Measurements from ENCODE around the gene RAB37. TPM values are rescaled to one million over a fixed set of nuclear protein-coding genes. Genes with fewer than 3 reads are reported as not detected.

Gene RAB37
- total RNA-seq, 4 donors from 2014 or later: 0.87 to 4.4 (median 2.3) TPM

DNA sequence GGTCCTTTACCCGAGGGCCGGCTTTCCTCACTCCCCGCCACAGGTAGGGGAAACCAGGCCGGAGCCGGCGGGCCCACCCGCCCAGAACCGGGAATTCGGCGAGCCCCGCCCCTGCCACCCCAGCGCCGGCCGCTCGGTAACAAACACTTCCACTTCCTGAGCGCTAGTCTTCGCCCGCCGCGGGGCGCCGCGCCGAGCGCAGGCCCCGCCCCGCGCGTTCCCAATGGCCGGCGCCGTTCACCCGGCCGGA lies 11.1 kb downstream of the RAB37 start:
- Histone ChIP-seq H3K27me3 (peaks cover 0 to under 1% of the 10 kb centered on the region in 2 donors), H3K9me3 (no peaks in the 10 kb centered on the region), H3K27ac (peak overlapping the region in 3 of 4 donors; percentile 84 to 91 (median 86)), H3K36me3 (no peaks in the 10 kb centered on the region), H3K4me1 (peaks cover 0 to 70% (median 57%) of the 10 kb centered on the region in 4 donors), H3K4me3 (peak overlapping the region; percentile 42 to 98 (median 89))
- peak in 2 of 5 experiments; percentile 36 to 67 for TF ChIP-seq CTCF (IDR thresholded peaks at IDR 0.05)
- no peak for TF ChIP-seq POLR2A (IDR thresholded peaks at IDR 0.05)
- no peak for DNase-seq (ENCODE audit: low spot score in 2 of 2)
- 0 to 1% methylated on average over 30 to 34 of the region's 34 CpGs for WGBS, 2 donors

- peak; percentile 89 to 91 for DNase-seq (ENCODE audit: low spot score in 2 of 2)
- no peaks in the 10 kb centered on the region for H3K9me3 ChIP-seq
- H3K27me3 ChIP-seq: no peaks in the 10 kb centered on the region
- H3K4me1 ChIP-seq: peaks cover 0 to 75% (median 58%) of the 10 kb centered on the region in 4 donors
- H3K27ac ChIP-seq: peak within 1 kb of the TSS; percentile 65 to 94 (median 92)
- no peaks in the 10 kb centered on the region for H3K36me3 ChIP-seq
- WGBS, 2 donors: 0 to 1% methylated on average over 23 to 62 of the region's 90 CpGs
- TF ChIP-seq EP300 (IDR thresholded peaks at IDR 0.05) (peak; percentile 30 to 99), POLR2A (IDR thresholded peaks at IDR 0.05) (peak; percentile 90 to 99), CTCF (IDR thresholded peaks at IDR 0.05) (peak in 2 of 5 experiments; percentile 28 to 68)
- peak within 1 kb of the TSS; percentile 82 to 98 (median 92) for H3K4me3 ChIP-seq
These were observed 11.6 kb downstream of the RAB37 start, which contains the start of gene NHERF1 for GRCh38 chr17:74748529-74749278. Gene NHERF1 (plus strand): TSS chr17:74748628. CDS start chr17:74748847, 219 bp downstream.

- Histone ChIP-seq H3K9me3 (no peaks in the 10 kb centered on the region), H3K4me1 (peaks cover 0 to 78% (median 59%) of the 10 kb centered on the region in 4 donors), H3K4me3 (peak overlapping the region; percentile 82 to 98 (median 92)), H3K36me3 (no peaks in the 10 kb centered on the region), H3K27me3 (no peaks in the 10 kb centered on the region), H3K27ac (peak overlapping the region; percentile 65 to 94 (median 92))
- TF ChIP-seq CTCF (IDR thresholded peaks at IDR 0.05) (no peak), POLR2A (IDR thresholded peaks at IDR 0.05) (no peak), EP300 (IDR thresholded peaks at IDR 0.05) (no peak)
- WGBS, 2 donors: 2 to 5% methylated on average over 33 to 44 of the region's 46 CpGs
- DNase-seq (ENCODE audit: low spot score in 2 of 2): no peak
These were observed 12.4 kb downstream of the RAB37 start for GRCh38 chr17:74749279-74750038.

GRCh38 chr17:74750039-74750326 lies 12.9 kb downstream of the RAB37 start:
- no peaks in the 10 kb centered on the region for H3K9me3 ChIP-seq
- H3K27ac ChIP-seq: peak overlapping the region; percentile 65 to 94 (median 92)
- H3K27me3 ChIP-seq: no peaks in the 10 kb centered on the region
- H3K4me3 ChIP-seq: peak overlapping the region; percentile 82 to 98 (median 92)
- no peaks in the 10 kb centered on the region for H3K36me3 ChIP-seq
- 25 to 39% methylated on average over 6 of the region's 6 CpGs for WGBS, 2 donors
- TF ChIP-seq POLR2A (IDR thresholded peaks at IDR 0.05): no peak
- TF ChIP-seq CTCF (IDR thresholded peaks at IDR 0.05): no peak
- TF ChIP-seq EP300 (IDR thresholded peaks at IDR 0.05): no peak
- H3K4me1 ChIP-seq: peaks cover 0 to 78% (median 60%) of the 10 kb centered on the region in 4 donors
- DNase-seq (ENCODE audit: low spot score in 2 of 2): no peak

Measured in tibial nerve (tissue), 4 donors.